Stimulated activated naive CD8-positive, alpha-beta T cell treated with anti-CD3 and anti-CD28 coated beads, Interleukin-15, Interleukin-2, amounts not matched to agents 100 ng/mL and 50 ng/mL, for 24 hours (primary cell): Measurements from ENCODE around the gene FTHL17.

Experiments used
- H3K27ac Mint-ChIP-seq: one replicate; pipeline ENCODE4 v1.8.0; 2021; ENCODE audit warnings: mild to moderate bottlenecking, mixed read lengths
- H3K27me3 Mint-ChIP-seq: one replicate; pipeline ENCODE4 v1.8.0; 2021; ENCODE audit warnings: mixed read lengths
- H3K36me3 Mint-ChIP-seq: one replicate; pipeline ENCODE4 v1.8.0; 2021; ENCODE audit warnings: low read depth, mixed read lengths
- H3K4me1 Mint-ChIP-seq: one replicate; pipeline ENCODE4 v1.8.0; 2021; ENCODE audit warnings: low read depth, mixed read lengths
- H3K4me3 Mint-ChIP-seq: one replicate; pipeline ENCODE4 v1.8.0; 2021; ENCODE audit warnings: mild to moderate bottlenecking, mixed read lengths
- H3K9me3 Mint-ChIP-seq: one replicate; pipeline ENCODE4 v1.8.0; 2021; ENCODE audit warnings: mixed read lengths

The FTHL17 gene

GRCh38 chrX:31063114-31063513 lies 8.7 kb downstream of the FTHL17 start:
- Mint-ChIP-seq H3K36me3 (no peaks in the 10 kb centered on the region), H3K4me3 (no peak overlapping the region), H3K4me1 (no peaks in the 10 kb centered on the region), H3K27ac (no peak overlapping the region), H3K27me3 (no peaks in the 10 kb centered on the region), H3K9me3 (no peaks in the 10 kb centered on the region)

GRCh38 chrX:31061091-31061490 lies 10.8 kb downstream of the FTHL17 start:
- Mint-ChIP-seq H3K4me1 (no peaks in the 10 kb centered on the region), H3K27me3 (no peaks in the 10 kb centered on the region), H3K9me3 (no peaks in the 10 kb centered on the region), H3K36me3 (no peaks in the 10 kb centered on the region), H3K27ac (no peak overlapping the region), H3K4me3 (no peak overlapping the region)

GRCh38 chrX:31060016-31060415 lies 11.8 kb downstream of the FTHL17 start:
- Mint-ChIP-seq H3K4me1 (no peaks in the 10 kb centered on the region), H3K4me3 (no peak overlapping the region), H3K9me3 (no peaks in the 10 kb centered on the region), H3K27ac (no peak overlapping the region), H3K36me3 (no peaks in the 10 kb centered on the region), H3K27me3 (no peaks in the 10 kb centered on the region)

GRCh38 chrX:31058284-31058683 lies 13.6 kb downstream of the FTHL17 start:
- Mint-ChIP-seq H3K9me3 (no peaks in the 10 kb centered on the region), H3K27ac (no peak overlapping the region), H3K27me3 (no peaks in the 10 kb centered on the region), H3K36me3 (no peaks in the 10 kb centered on the region), H3K4me3 (no peak overlapping the region), H3K4me1 (no peaks in the 10 kb centered on the region)

GRCh38 chrX:31057691-31058090 lies 14.2 kb downstream of the FTHL17 start:
- H3K4me3 Mint-ChIP-seq: no peak overlapping the region
- no peaks in the 10 kb centered on the region for H3K36me3 Mint-ChIP-seq
- H3K9me3 Mint-ChIP-seq: no peaks in the 10 kb centered on the region
- no peaks in the 10 kb centered on the region for H3K27me3 Mint-ChIP-seq
- no peak overlapping the region for H3K27ac Mint-ChIP-seq
- no peaks in the 10 kb centered on the region for H3K4me1 Mint-ChIP-seq

- H3K4me3 Mint-ChIP-seq: no peak overlapping the region
- H3K9me3 Mint-ChIP-seq: no peaks in the 10 kb centered on the region
- H3K27me3 Mint-ChIP-seq: no peaks in the 10 kb centered on the region
- no peak overlapping the region for H3K27ac Mint-ChIP-seq
- H3K36me3 Mint-ChIP-seq: no peaks in the 10 kb centered on the region
- H3K4me1 Mint-ChIP-seq: no peaks in the 10 kb centered on the region
Measured at GRCh38 chrX:31057291-31057690, 14.6 kb downstream of the FTHL17 start.

GRCh38 chrX:31053621-31054020 lies 18.2 kb downstream of the FTHL17 start:
- H3K27me3 Mint-ChIP-seq: peaks cover 7% of the 10 kb centered on the region
- no peaks in the 10 kb centered on the region for H3K36me3 Mint-ChIP-seq
- no peak overlapping the region for H3K27ac Mint-ChIP-seq
- H3K4me3 Mint-ChIP-seq: no peak overlapping the region
- no peaks in the 10 kb centered on the region for H3K4me1 Mint-ChIP-seq
- H3K9me3 Mint-ChIP-seq: no peaks in the 10 kb centered on the region

- Mint-ChIP-seq H3K4me3 (no peak overlapping the region), H3K36me3 (no peaks in the 10 kb centered on the region), H3K9me3 (no peaks in the 10 kb centered on the region), H3K4me1 (peaks cover 9% of the 10 kb centered on the region), H3K27ac (peak overlapping the region; percentile 49), H3K27me3 (peaks cover 3% of the 10 kb centered on the region)
Measured at GRCh38 chrX:31039327-31039711, 32.5 kb downstream of the FTHL17 start.

- H3K4me3 Mint-ChIP-seq: no peak overlapping the region
- H3K36me3 Mint-ChIP-seq: no peaks in the 10 kb centered on the region
- peaks cover 9% of the 10 kb centered on the region for H3K4me1 Mint-ChIP-seq
- no peaks in the 10 kb centered on the region for H3K9me3 Mint-ChIP-seq
- H3K27ac Mint-ChIP-seq: no peak overlapping the region
- peaks cover 3% of the 10 kb centered on the region for H3K27me3 Mint-ChIP-seq
Measured at GRCh38 chrX:31038575-31039326, 33.1 kb downstream of the FTHL17 start.

GRCh38 chrX:31036895-31037294 lies 34.9 kb downstream of the FTHL17 start:
- Mint-ChIP-seq H3K27me3 (peaks cover 7% of the 10 kb centered on the region), H3K36me3 (no peaks in the 10 kb centered on the region), H3K27ac (no peak overlapping the region), H3K9me3 (no peaks in the 10 kb centered on the region), H3K4me3 (no peak overlapping the region), H3K4me1 (peaks cover 9% of the 10 kb centered on the region)

- no peaks in the 10 kb centered on the region for H3K9me3 Mint-ChIP-seq
- no peaks in the 10 kb centered on the region for H3K4me1 Mint-ChIP-seq
- H3K27ac Mint-ChIP-seq: no peak overlapping the region
- H3K4me3 Mint-ChIP-seq: no peak overlapping the region
- peaks cover 13% of the 10 kb centered on the region for H3K27me3 Mint-ChIP-seq
- H3K36me3 Mint-ChIP-seq: no peaks in the 10 kb centered on the region
Measured at GRCh38 chrX:31027351-31027750, 44.5 kb downstream of the FTHL17 start.

GRCh38 chrX:31024866-31025265 lies 47.0 kb downstream of the FTHL17 start:
- H3K4me3 Mint-ChIP-seq: no peak overlapping the region
- H3K27me3 Mint-ChIP-seq: peaks cover 12% of the 10 kb centered on the region
- H3K27ac Mint-ChIP-seq: no peak overlapping the region
- H3K36me3 Mint-ChIP-seq: no peaks in the 10 kb centered on the region
- H3K9me3 Mint-ChIP-seq: no peaks in the 10 kb centered on the region
- H3K4me1 Mint-ChIP-seq: no peaks in the 10 kb centered on the region

GRCh38 chrX:31021537-31021936 lies 50.3 kb downstream of the FTHL17 start:
- no peak overlapping the region for H3K4me3 Mint-ChIP-seq
- H3K4me1 Mint-ChIP-seq: no peaks in the 10 kb centered on the region
- H3K27me3 Mint-ChIP-seq: peaks cover 5% of the 10 kb centered on the region
- no peak overlapping the region for H3K27ac Mint-ChIP-seq
- no peaks in the 10 kb centered on the region for H3K9me3 Mint-ChIP-seq
- no peaks in the 10 kb centered on the region for H3K36me3 Mint-ChIP-seq
